Glutamatergic neuron (in vitro differentiated cells): Measurements from ENCODE around the gene SLF2. TPM values are rescaled to one million over a fixed set of nuclear protein-coding genes. Genes with fewer than 3 reads are reported as not detected.

Source experiments
- DNase-seq: peaks from one replicate; pipeline ENCODE4 v3.0.0; 2022
- H3K27ac Mint-ChIP-seq: one replicate; pipeline ENCODE4 v1.8.0; 2020; ENCODE audit warnings: mild to moderate bottlenecking, mixed read lengths, inconsistent platforms; ENCODE audit not compliant: unreplicated experiment
- H3K27me3 Mint-ChIP-seq: one replicate; pipeline ENCODE4 v1.8.0; 2020; ENCODE audit warnings: mild to moderate bottlenecking, moderate library complexity, mixed read lengths, inconsistent platforms; ENCODE audit not compliant: unreplicated experiment
- H3K36me3 Mint-ChIP-seq: one replicate; pipeline ENCODE4 v1.8.0; 2020; ENCODE audit warnings: mild to moderate bottlenecking, mixed read lengths, inconsistent platforms; ENCODE audit not compliant: unreplicated experiment
- H3K4me1 Mint-ChIP-seq: one replicate; pipeline ENCODE4 v1.8.0; 2020; ENCODE audit warnings: mild to moderate bottlenecking, low read depth, mixed read lengths, inconsistent platforms; ENCODE audit not compliant: unreplicated experiment
- H3K4me3 Mint-ChIP-seq: one replicate; pipeline ENCODE4 v1.8.0; 2020; ENCODE audit warnings: mild to moderate bottlenecking, mixed read lengths, inconsistent platforms; ENCODE audit not compliant: unreplicated experiment
- H3K9me3 Mint-ChIP-seq: one replicate; pipeline ENCODE4 v1.8.0; 2020; ENCODE audit warnings: mild to moderate bottlenecking, moderate library complexity, mixed read lengths, inconsistent platforms; ENCODE audit not compliant: unreplicated experiment
- CTCF ChIP-seq: fragments of 200-600 bp; sonication (generic); IDR thresholded peaks from one replicate; pipeline ENCODE4 v1.5.0; 2021; ENCODE audit not compliant: partially characterized antibody, unreplicated experiment
- total RNA-seq: library from RNA; stranded (reverse); fragmentation: NEBNext Ultra II Directional; extraction: Animal tissue kit (Norgen Biotek cat#: 25700); gene quantifications from one replicate; pipeline ENCODE4 v1.2.1, GENCODE V29; 2021; ENCODE audit not compliant: unreplicated experiment

SLF2 gene
- total RNA-seq, 1 donor from 2014 or later: 35.9 TPM

DNA sequence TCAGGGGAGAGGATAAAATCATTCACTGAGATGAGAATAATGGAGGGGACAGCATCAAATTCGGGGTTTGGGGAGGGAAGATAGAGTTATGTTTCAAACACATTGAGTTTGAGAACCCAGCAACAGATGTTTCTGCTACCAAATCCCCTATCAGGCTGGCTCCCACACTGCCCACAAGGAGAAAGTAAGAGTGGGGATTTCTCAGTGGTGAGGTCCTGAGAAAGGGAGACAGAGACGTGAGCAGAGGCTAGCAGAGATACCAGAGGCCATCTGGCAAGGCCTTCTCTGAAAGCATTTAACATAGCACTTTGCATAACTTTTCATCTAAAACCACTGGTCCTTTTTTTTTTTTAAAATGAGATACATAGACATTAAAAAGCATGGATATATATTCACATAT is 7.8 kb upstream of the SLF2 start:
- peaks cover 1% of the 10 kb centered on the region for H3K27me3 Mint-ChIP-seq
- H3K4me3 Mint-ChIP-seq: no peak overlapping the region

DNA sequence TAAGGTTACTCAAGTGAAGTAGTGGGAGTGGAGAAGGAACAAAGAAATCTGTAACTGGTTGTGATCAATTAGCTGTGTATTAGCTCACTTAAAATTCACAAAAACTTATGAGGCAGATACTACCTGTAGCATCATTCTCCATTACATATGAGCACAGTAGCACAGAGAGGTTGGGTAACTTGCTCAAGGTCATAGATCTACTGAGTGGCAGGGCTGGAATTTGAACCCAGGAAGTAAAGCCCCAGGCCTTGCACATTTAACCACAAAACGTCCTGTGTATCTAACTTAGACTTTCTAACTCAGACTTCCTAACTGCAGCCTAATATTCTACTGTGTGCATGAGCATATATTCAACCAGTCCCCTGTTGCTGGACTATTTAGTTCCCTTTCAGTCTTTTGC is 5.6 kb upstream of the SLF2 start:
- DNase-seq: no peak
- Mint-ChIP-seq H3K4me3 (no peak overlapping the region), H3K27ac (no peak overlapping the region), H3K4me1 (peaks cover 29% of the 10 kb centered on the region), H3K36me3 (no peaks in the 10 kb centered on the region), H3K27me3 (peaks cover 1% of the 10 kb centered on the region), H3K9me3 (peaks cover 2% of the 10 kb centered on the region)
- no peak for TF ChIP-seq CTCF

More for the DNA sequence above, 7.8 kb upstream of the SLF2 start:
- no peak for DNase-seq
- Mint-ChIP-seq H3K4me1 (peaks cover 19% of the 10 kb centered on the region), H3K9me3 (peaks cover 3% of the 10 kb centered on the region), H3K36me3 (no peaks in the 10 kb centered on the region), H3K27ac (peak overlapping the region; percentile 36)
- TF ChIP-seq CTCF: no peak

- Mint-ChIP-seq H3K36me3 (no peaks in the 10 kb centered on the region), H3K4me1 (peaks cover 29% of the 10 kb centered on the region), H3K9me3 (peaks cover 4% of the 10 kb centered on the region), H3K4me3 (no peak overlapping the region), H3K27me3 (peaks cover 5% of the 10 kb centered on the region), H3K27ac (no peak overlapping the region)
- DNase-seq: no peak
- TF ChIP-seq CTCF: no peak
Observed at GRCh38 chr10:100907773-100908363, 4.9 kb upstream of the SLF2 start.

- Mint-ChIP-seq H3K27me3 (peaks cover 8% of the 10 kb centered on the region), H3K4me1 (peaks cover 30% of the 10 kb centered on the region), H3K4me3 (no peak overlapping the region), H3K9me3 (peaks cover 7% of the 10 kb centered on the region), H3K27ac (no peak overlapping the region), H3K36me3 (no peaks in the 10 kb centered on the region)
- no peak for TF ChIP-seq CTCF
- DNase-seq: no peak
Observed at GRCh38 chr10:100908378-100908777, 4.4 kb upstream of the SLF2 start.

- peak overlapping the region; percentile 3 for H3K4me3 Mint-ChIP-seq
- H3K27ac Mint-ChIP-seq: peak overlapping the region; percentile 76
- H3K27me3 Mint-ChIP-seq: peaks cover 10% of the 10 kb centered on the region
- no peak for TF ChIP-seq CTCF
- H3K36me3 Mint-ChIP-seq: no peaks in the 10 kb centered on the region
- H3K4me1 Mint-ChIP-seq: peaks cover 34% of the 10 kb centered on the region
- peaks cover 9% of the 10 kb centered on the region for H3K9me3 Mint-ChIP-seq
- no peak for DNase-seq
Observed at GRCh38 chr10:100909501-100910263, 3.1 kb upstream of the SLF2 start.
